ENCODE measurements around the gene FAM200B.

- TF ChIP-seq POLR2A (IDR thresholded peaks at IDR 0.05; ENCODE audit: low read depth) (no peak), POLR2AphosphoS5 (IDR thresholded peaks at IDR 0.05) (no peak), CTCF (IDR thresholded peaks at IDR 0.05) (no peak), EP300 (IDR thresholded peaks at IDR 0.05) (no peak)
These were observed 35.5 kb downstream of the FAM200B start for GRCh38 chr4:15717086-15717485.

Data from esophagus muscularis mucosa (tissue), 4 donors.